GM21619 (cell line): ENCODE data around the gene EPHB1.

Experiments used
- ATAC-seq: cut with Tn5 transposase; IDR thresholded peaks from one replicate; pipeline ENCODE4 v1.9.1; 2021; ENCODE audit not compliant: unreplicated experiment

EPHB1 gene

DNA sequence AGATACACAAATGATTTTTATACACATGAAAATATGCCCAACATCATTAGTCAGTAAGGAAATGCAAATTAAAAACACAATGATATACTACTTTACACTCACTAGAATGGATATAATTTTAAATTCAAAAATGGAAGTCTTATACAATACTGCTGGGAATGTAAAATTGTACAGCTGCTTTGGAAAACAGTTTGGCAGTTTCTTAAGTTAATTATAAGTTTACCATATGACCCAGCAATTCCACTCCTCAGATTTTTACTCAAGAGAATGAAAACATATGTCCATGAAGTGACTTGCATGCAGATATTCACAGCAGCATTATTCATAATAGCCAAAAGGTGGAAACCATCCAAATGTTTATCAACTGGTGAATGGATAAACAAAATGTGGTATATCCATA, 281.3 kb downstream of the EPHB1 start:
- ATAC-seq, result no peak

GRCh38 chr3:135077186-135077585, 282.1 kb downstream of the EPHB1 start:
- no peak for ATAC-seq

GRCh38 chr3:135078283-135078682, 283.2 kb downstream of the EPHB1 start:
- no peak for ATAC-seq

DNA sequence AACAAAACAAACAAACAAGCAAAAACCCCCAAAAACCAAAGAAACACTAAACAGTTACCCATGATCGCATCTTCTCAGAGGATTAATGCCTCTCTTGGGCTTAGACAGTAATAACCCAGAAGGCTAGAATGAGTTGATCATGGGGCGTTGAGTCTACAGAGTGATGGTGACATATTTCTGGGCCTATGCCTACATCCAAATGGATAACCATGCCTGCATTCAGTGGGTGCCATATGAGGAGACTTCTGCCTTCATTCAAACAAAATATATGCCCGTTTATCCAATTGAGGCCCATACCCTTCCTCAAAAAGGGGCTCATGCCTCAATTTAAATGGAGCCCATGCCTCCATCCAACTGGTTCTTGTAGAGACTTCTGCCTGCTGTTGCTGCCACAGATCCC, 284.0 kb downstream of the EPHB1 start:
- no peak for ATAC-seq

- no peak for ATAC-seq
These were observed 286.4 kb downstream of the EPHB1 start for GRCh38 chr3:135081451-135081850.

DNA sequence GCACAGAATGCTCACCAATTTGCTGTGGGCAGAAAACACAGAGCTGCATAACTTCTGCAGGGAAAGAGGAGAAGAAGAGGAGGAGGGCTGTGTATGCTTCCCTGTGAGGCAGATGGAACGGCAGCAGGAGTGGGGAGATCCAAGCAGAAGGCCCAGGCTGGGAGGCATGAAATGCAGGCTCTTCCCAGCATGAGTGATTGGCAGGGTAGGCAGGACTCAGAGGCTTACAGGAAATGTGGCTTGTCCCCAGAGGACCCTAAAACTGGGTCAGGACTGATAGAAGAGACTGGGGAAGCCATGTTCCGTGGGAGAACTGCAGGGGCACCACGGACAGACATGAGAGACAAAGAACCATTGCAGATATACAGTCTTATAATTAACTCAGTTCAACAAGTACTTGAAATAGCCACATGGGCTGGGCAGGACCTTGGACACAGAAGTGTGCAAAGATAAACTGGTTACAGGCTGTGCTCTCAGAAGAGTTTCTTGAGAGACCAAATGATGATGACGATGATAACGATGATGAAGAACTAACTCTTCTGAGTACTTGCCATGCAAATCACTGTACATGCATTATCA, 286.9 kb downstream of the EPHB1 start:
- ATAC-seq, result no peak

DNA sequence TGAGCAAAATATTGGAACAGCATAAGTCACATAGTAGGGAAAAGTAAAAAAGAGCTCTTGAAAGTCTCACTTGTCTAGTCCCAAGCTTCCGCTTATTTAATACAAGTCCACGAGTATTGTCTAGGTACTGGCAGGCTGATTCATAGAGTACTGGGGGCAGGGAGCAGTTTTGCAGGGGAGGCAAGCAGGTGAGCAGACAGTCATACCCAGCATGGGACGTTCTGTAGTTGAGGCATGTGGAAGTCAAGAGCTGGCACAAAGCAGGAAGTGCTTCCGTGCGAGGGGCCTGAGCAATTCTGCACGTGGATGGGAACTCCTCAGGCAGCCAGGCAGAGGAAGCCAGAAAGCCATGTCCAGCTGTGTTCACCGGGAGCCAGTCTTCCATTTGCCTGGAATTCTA, 287.6 kb downstream of the EPHB1 start:
- no peak for ATAC-seq

- ATAC-seq, result no peak
These were observed 288.1 kb downstream of the EPHB1 start for GRCh38 chr3:135083179-135083578.

GRCh38 chr3:135083756-135084155, 288.7 kb downstream of the EPHB1 start:
- no peak for ATAC-seq

DNA sequence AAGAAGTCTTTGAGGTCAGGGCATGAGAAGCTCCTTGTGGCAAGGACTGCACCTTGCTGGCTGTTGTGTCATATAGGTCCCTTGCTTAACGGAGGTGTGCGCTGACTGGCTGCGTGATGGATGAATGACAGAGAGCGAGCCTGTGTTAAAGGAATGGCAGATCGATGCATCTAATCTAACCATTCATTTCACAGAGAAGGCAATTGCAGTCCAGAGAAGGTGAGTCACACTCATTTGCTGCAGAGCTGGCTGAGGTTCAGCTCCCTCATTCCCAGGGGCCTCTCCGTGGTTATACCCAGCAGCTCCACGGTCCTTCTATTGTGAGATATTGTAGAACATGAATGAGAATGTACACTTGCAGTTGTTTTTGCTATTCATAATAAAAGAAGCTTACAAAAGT, 289.3 kb downstream of the EPHB1 start:
- ATAC-seq, result no peak

- ATAC-seq, result no peak
These were observed 289.9 kb downstream of the EPHB1 start for GRCh38 chr3:135084976-135085375.

DNA sequence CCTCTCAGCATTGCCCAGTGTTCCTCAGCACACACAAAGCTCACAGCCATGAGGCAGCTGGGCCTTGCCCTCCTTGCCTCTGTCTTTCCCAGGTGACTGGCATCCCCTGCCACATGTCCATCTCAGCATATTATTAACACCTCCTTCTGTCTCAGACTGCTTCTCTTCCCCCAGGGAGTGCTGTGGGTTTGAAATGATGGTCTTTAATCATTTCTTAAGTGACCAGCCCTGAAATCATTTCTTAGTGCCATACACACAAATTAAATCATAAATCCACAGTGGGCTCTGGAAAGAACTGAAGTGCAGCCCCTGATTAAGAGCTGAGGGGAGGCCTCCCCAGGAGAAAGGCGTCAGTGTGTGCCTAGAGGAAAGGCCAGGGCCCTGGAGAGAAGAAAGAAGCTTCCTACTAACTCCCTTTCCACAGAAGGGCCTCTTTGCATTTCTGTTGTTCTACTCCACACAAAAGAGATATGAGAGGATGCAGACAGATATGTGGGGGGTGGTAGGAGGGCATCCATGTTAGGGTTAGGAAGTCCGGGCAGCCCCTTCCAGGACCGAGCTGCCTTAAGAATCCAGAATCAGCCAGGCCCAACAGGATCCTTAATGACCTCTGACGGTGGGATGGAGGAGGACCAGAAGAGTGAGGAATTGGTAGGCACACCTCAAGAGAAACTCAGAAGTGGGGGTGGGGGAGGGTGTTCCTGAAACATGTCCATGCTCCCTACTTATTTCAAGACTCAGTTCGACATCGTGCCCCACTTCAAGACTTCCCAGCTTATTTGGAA, 290.8 kb downstream of the EPHB1 start:
- ATAC-seq, result no peak

GRCh38 chr3:135087782-135088181, 292.7 kb downstream of the EPHB1 start:
- no peak for ATAC-seq

DNA sequence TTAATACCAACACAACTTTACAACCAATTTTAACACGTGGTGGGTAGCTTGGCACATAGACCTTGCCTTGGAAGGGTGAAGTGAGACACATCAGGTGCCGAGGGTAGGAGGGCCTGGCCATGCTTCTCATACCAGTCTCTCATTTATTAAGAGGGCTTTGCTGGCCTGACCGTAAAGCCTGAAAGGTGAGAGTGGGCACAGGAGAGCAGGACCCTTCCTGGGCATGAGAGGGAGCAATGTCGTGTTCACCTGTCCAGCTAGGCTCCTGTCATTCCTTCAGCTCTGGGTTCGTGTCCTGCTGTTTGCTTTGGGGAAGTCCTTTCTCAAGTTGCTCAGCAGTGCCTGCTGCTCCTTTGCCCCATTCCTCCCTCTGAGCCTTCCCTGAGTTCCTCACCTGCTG, 294.4 kb downstream of the EPHB1 start:
- ATAC-seq, result no peak

GRCh38 chr3:135090020-135090717, 295.1 kb downstream of the EPHB1 start:
- no peak for ATAC-seq

DNA sequence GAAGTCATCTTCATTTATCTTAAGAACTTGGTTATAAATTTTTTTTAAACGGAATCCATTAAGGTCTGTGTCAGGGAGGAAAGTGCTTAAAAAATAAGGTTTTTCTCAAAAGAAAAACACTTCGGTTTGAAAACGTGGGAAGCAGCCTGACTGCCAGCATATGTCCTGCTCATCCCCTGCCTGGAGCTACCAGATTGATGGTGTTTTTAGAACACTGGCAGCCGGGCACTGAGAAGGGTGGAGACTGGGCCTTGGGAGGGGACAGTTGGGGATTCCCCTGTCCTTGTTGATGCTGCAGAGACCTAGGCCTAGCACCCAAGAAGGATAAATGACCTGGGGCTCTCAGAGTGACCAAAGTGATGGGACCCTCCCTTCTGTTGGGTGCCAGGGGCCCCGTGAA, 296.9 kb downstream of the EPHB1 start:
- ATAC-seq, result no peak

DNA sequence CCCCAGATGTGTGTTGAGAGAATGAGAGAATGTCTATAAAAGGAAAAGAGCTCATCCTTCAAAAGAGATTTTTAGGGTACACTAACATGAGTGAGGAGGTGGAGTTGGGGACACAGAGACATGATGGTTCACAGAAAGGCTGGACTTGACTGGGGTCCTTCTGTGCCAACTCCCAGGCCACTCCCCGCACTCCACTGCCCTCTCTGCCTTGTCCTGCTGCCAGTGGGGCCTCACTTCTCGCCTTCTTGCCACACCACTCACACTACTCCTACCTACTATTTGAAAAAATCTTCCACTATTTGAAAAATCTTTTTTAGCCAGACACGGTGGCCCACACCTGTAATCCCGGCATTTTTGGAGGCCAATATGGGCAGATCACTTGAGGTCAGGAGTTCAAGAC, 298.1 kb downstream of the EPHB1 start:
- ATAC-seq, result no peak

DNA sequence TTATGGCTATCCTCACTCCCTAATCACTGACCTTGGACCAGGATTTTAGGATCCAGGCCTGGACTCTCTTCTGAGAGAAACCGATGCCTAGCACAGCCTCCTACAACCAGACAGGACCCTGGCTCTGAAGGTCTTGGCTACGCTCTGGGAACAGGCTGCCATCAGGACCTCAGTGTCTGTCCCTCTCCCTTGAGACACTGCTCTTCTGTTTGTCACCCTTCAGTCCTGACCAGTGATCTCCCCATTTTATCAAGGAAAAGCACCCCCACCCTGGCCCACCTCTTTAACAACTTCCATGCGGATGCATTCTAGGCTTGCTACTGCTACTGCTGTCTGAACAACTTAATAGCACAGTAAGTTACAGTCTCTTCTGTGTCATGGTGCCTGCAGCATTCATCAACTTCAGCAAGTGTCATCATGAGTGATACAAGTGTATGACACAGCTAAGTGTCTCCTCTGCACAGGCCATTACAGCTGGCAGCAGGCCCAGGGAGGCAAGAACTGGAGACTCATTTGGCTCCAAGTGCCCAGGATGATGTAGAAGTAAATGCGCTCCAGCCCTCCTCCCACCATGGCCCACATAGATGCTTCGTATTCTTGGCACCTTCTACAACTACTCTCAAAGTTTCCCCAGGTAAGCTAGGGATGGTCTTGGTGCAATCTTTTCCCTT, 302.4 kb downstream of the EPHB1 start:
- ATAC-seq, result no peak

DNA sequence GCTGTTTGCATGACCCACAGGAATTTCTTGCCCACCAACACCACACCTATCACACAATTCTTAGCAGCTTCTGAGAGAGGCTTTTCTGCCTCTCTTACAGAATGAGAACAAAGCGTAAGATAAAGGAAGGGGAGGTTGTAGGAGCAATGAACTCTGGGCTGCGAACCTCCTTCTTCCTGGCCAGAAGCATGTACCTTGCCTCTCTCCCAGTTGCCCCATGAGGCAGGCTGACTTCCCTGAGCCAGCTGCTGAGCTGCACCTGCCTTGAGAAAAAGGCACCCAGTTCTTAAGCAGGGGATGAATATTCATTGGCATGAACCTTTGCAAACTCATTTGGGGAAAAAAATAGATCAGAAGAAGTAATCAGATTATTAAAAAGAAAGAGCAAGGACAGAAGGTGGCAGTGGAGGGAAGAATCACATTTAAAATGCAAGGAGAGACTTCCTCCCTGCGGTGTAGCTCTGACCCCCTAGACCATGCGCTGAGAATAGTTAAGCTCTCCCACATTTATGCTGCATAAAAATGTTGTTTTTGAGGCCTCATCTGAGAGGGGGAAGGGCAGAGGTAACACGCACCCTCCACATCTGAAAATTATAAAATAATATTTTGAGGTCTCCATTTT, 304.8 kb downstream of the EPHB1 start:
- ATAC-seq, result no peak

- no peak for ATAC-seq
These were observed 305.3 kb downstream of the EPHB1 start for GRCh38 chr3:135100366-135100765.

- ATAC-seq, result no peak
These were observed 308.9 kb downstream of the EPHB1 start for GRCh38 chr3:135103917-135104316.
